NB4 (cell line): Measurements from ENCODE around the gene COBL.
A peak's percentile ranks its signal among the peaks of the same experiment; 100 is the strongest.

ENCODE experiments used
- DNase-seq: peaks from one replicate; pipeline ENCODE4 v3.0.0; 2010; ENCODE audit warnings: low read depth
- H3K4me3 ChIP-seq: one replicate; pipeline ENCODE4 v1.5.1; 2011; ENCODE audit warnings: mild to moderate bottlenecking, low read depth, low read length, moderate library complexity
- CTCF ChIP-seq: IDR thresholded peaks from one replicate; pipeline ENCODE4 v1.5.1; 2012; ENCODE audit warnings: low read depth, low read length
- MAX ChIP-seq: IDR thresholded peaks from 2 replicates; pipeline ENCODE4 v1.6.1; 2011; ENCODE audit warnings: low read depth, low read length
- MYC ChIP-seq: IDR thresholded peaks from 2 replicates; pipeline ENCODE4 v1.6.1; 2011; ENCODE audit warnings: low read depth, low read length
- POLR2A ChIP-seq: IDR thresholded peaks from 2 replicates; pipeline ENCODE4 v1.6.1; 2011; ENCODE audit warnings: mild to moderate bottlenecking; ENCODE audit not compliant: insufficient read length; ENCODE audit errors: extremely low read depth

COBL gene

DNA sequence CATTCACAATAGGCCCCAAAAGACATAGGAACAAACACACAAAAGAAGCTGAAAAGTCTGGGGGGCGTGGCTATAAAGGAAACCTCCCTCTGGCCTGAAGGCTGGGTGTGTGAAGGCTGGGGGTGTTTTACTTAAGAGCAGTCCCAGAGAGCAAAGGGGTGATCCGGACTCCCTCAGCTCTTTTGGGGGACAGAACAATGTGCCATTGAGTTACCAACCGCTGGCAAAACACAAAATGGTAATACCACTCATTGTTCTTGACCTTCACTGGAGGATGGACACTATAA, 189.0 kb downstream of the COBL start:
- no peak for DNase-seq
- no peak overlapping the region for H3K4me3 ChIP-seq
- TF ChIP-seq MAX: no peak
- no peak for TF ChIP-seq POLR2A

DNA sequence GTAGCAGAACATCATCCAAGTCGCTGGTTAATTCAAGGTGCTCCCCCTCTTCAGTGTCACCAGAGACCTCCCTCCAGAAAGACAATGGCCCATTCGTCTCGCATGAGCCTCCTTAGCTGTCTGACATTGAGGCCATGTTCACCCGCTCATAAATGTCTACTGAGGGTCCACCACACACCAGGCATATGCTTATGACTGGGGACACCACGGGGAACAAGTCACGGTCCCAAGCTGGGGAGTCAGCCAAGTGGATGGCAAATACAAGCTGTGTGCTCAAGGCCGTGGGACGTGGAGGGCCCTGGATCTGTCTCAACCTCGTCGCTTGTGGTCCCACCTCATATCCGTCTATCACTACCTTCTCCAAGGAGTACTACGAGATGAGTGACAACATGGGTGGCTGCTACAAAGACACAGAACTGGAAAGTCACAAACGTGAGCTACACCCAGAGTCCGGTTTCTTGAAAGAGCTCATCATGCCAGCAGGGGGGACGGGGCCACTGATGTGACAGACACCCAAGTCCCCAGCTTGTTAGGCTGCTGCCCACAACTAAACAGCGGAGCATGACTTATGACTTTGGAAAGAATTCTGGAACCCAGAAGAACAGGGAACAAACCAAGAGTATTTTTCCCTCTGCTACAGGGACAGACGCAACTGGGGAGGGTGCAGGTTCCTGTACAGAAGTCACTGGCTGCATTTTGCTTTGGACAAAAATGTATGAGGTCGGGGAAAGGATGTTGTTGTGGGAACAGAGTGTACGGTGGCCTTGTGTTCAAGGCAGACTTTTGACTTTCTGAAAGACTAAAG, 189.6 kb downstream of the COBL start:
- DNase-seq: no peak
- H3K4me3 ChIP-seq: no peak overlapping the region
- TF ChIP-seq MYC: no peak
- TF ChIP-seq MAX: no peak
- TF ChIP-seq CTCF: no peak
- TF ChIP-seq POLR2A: no peak

GRCh38 chr7:51126324-51126723, 190.3 kb downstream of the COBL start:
- no peak overlapping the region for H3K4me3 ChIP-seq
- no peak for DNase-seq
- TF ChIP-seq MYC (no peak), CTCF (no peak), MAX (no peak), POLR2A (no peak)

GRCh38 chr7:51124321-51124720, 192.3 kb downstream of the COBL start:
- TF ChIP-seq CTCF: no peak
- TF ChIP-seq MAX: no peak
- TF ChIP-seq MYC: no peak
- TF ChIP-seq POLR2A: no peak
- no peak overlapping the region for H3K4me3 ChIP-seq
- DNase-seq: no peak

GRCh38 chr7:51123322-51124019, 193.1 kb downstream of the COBL start:
- TF ChIP-seq MYC (no peak), MAX (peak; percentile 28; the same call in 1 of the 2 replicates)
- DNase-seq: peak; percentile 41
- H3K4me3 ChIP-seq: no peak overlapping the region

- H3K4me3 ChIP-seq: no peak overlapping the region
- TF ChIP-seq MAX (no peak), MYC (no peak), CTCF (no peak)
- DNase-seq: no peak
These were observed 194.6 kb downstream of the COBL start for GRCh38 chr7:51121931-51122425.
